DMS153 (cell line): Measurements from ENCODE around the gene H2BK1.

Experiments
- DNase-seq: peaks from one replicate; lab custom pipeline; 2025; lab: John Stamatoyannopoulos, UW

H2BK1 gene

GRCh38 chr7:151210087-151210854 is at the start of gene H2BK1:
Gene H2BK1 (minus strand): TSS chr7:151210488. CDS start chr7:151210318, 170 bp downstream.
- no peak for DNase-seq

GRCh38 chr7:151257990-151258389 is 47.7 kb upstream of the H2BK1 start:
- no peak for DNase-seq

- no peak for DNase-seq
These were observed 46.2 kb upstream of the H2BK1 start for GRCh38 chr7:151256410-151257045.

- no peak for DNase-seq
These were observed 45.1 kb upstream of the H2BK1 start for GRCh38 chr7:151255390-151255789.

- no peak for DNase-seq
These were observed 44.6 kb upstream of the H2BK1 start for GRCh38 chr7:151254851-151255250.

- DNase-seq = no peak
These were observed 44.0 kb upstream of the H2BK1 start for GRCh38 chr7:151254316-151254715.

- DNase-seq = no peak
These were observed 42.8 kb upstream of the H2BK1 start for GRCh38 chr7:151252961-151253711.

- no peak for DNase-seq
These were observed 42.2 kb upstream of the H2BK1 start for GRCh38 chr7:151252561-151252835.

- DNase-seq = no peak
These were observed 41.6 kb upstream of the H2BK1 start for GRCh38 chr7:151251689-151252560.

GRCh38 chr7:151251328-151251688 is 41.0 kb upstream of the H2BK1 start:
- no peak for DNase-seq

GRCh38 chr7:151250181-151251132 is 40.2 kb upstream of the H2BK1 start:
- DNase-seq = no peak

- peak; percentile 41 for DNase-seq
These were observed 39.4 kb upstream of the H2BK1 start for GRCh38 chr7:151249732-151250072.

GRCh38 chr7:151249034-151249731 is 38.9 kb upstream of the H2BK1 start:
- no peak for DNase-seq

- no peak for DNase-seq
These were observed 38.2 kb upstream of the H2BK1 start, which contains the start of gene SMARCD3 for GRCh38 chr7:151248346-151249033. Gene SMARCD3 (minus strand): TSS chr7:151248694. CDS start chr7:151248562, 132 bp downstream.

GRCh38 chr7:151247611-151248345 is 37.5 kb upstream of the H2BK1 start:
- no peak for DNase-seq

GRCh38 chr7:151246851-151247580 is 36.7 kb upstream of the H2BK1 start:
- DNase-seq = no peak

- DNase-seq = no peak
These were observed 36.0 kb upstream of the H2BK1 start for GRCh38 chr7:151246102-151246850.
